Occipital lobe (tissue), 2 donors: Measurements from ENCODE around the gene RIC1. TPM values are rescaled to one million over a fixed set of nuclear protein-coding genes. Genes with fewer than 3 reads are reported as not detected.
"Not testable (repeated sequence)": the region's sequence is repeated elsewhere in the genome, so short reads cannot be mapped to it uniquely, and the experiment has no call there.

ENCODE experiments used
- DNase-seq: peaks from one replicate; lab custom pipeline; 2025; lab: John Stamatoyannopoulos, UW
- total RNA-seq: library from RNA; depleted of rRNA; stranded (reverse); fragments of >200 nt; gene quantifications from one replicate; pipeline ENCODE4 v1.2.3, GENCODE V29; 2014

Gene RIC1
- total RNA-seq, 1 donor from 2014 or later = 33.4 TPM

DNA sequence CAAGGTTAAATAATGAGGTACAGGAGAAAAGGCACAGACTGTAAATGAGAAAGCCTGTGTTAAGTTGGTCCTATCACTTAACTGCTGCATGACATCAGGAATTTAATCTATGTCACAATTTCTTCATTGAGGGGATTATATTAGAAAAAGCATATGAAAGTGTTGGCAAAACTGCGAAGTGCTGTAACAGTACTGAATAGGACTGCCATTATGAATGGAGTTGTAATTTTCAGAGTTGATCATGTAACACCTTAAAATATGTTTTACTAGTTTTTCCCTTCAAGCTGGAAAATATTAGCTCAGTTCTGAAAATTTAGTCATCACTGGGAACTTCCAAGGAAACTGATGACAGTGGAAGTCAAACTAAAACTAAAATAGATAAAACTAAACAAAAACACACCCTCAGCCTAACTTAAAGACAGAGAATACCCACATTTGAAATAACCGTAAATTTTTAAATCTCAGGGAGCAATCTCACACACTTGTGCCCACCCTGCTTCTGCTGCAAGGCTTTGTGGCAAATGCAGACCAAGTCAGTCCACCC, 158.9 kb downstream of the RIC1 start:
- DNase-seq = no peak

DNA sequence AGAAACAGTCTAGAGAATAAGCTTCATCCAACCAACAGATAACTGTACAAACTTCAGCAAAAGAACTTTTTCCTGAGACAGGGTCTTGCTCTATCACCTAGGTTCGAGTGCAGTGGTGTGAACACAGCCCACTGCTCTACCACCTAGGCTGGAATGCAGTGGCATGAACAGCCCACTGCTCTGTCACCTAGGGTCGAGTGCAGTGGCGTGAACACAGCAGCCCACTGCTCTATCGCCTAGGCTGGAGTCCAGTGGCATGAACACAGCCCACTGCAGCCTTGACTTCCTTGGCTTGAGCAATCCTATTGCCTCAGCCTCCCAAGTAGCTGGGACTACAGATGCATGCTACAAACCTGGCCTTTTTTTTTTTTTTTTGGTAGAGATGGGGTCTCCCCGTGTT, 160.6 kb downstream of the RIC1 start:
- DNase-seq = no peak

DNA sequence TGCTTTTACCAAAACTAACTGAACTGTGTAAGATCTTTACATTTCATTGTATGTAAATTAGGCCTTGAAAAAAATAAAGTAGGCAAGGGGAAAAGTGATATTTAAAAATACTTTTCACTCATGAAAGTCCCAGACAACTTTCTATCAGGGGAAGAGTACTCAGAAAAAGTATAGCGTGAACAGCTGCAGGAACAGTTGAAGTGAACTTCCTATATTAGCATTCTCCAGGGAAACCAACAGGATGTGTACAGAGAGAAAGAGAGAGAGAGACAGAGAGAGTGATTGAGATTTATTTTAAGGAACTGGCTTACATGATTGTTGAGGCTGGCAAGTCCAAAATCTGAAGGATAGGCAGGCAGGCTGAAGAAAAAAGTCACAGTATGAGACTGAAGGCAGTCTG, 162.0 kb downstream of the RIC1 start:
- no peak for DNase-seq

DNA sequence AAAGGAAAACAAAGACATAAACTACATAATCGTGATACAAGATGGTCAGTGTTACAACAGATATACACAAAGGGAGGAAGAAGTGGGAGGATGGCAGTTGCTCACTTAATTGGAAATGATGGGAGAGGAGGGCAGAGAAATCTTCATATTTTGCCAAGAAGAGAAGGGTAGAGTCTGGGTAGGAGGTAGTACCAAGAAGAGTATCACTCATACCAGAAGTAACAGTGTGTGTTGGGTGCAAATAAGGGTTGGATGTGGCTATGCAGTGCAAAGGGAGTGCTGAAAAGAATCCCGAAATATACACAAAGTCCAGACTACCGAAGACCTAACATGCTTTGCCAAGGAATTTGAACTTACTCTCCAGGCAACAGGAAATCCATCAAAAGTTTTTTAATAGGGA, 163.0 kb downstream of the RIC1 start:
- no peak for DNase-seq

DNA sequence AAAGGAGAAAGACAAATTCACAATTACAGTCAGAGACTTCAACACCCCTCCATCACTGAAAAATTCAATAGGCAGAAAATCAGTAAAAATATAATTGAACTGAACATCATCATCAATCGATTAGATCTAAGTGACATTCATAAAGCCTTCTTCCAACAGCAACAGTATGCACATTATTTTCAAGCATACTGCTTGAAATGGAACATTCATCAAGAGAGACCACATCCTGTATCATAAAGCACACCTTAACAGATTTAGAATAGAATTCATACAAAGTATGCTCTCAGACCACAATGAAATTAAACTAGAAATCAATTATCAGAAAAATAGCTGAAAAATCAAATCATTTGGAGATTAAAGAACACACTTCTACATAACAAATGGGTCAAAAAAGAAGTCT, 164.9 kb downstream of the RIC1 start:
- DNase-seq = no peak

DNA sequence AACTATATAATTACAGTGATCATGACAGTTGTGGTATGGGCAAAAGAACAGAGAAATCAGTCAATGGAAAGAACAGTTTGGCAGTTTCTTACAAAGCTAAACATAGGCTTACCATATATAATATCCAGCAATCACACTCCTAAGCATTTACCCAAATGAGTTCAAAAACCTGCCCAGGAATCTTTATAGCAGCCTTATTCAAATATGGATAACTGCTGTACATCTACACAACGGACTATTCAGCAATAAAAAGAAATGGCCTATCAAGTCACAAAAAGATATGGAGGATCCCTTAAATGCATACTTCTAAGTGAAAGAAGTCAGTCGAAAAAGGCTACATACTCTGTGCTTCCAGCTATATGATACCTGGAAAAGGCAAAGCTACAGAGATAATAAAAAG, 167.4 kb downstream of the RIC1 start:
- DNase-seq = no peak

DNA sequence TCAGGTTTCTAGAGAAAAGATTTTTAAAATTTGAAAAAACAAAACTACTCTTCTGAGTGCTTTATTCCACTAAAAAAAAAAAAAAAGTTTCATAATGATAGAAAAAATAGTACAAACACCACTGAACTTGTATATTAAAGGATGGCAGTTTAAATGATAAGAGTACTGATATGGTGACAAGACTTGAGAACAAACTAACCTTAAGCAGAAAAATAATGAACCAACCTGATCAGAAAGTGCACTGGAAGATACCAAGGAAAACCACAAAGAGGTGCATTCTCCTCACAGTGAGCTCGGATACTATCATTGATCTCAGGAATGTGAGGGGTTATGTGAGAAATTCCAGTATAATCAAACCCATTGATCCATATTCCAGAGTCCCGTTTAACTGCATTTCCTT, 169.7 kb downstream of the RIC1 start:
- no peak for DNase-seq

DNA sequence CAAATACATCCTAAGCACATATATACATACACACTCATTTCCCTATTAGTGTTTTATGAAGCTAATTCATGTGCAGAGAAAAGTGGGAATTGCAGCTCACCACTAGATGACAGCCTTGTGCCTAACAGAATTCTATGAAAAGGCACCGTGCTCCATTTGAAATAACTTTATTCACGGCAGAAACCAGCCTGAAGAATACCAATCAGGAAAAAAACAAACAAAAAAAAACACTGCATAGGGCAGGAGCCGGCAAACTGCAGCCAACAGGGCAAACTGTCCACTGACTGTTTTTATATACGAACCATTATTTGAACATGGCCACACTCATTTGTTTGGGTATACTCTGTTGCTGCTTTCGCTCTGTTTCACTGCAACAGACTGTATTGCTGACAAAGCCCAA, 170.4 kb downstream of the RIC1 start:
- peak; percentile 1 for DNase-seq

DNA sequence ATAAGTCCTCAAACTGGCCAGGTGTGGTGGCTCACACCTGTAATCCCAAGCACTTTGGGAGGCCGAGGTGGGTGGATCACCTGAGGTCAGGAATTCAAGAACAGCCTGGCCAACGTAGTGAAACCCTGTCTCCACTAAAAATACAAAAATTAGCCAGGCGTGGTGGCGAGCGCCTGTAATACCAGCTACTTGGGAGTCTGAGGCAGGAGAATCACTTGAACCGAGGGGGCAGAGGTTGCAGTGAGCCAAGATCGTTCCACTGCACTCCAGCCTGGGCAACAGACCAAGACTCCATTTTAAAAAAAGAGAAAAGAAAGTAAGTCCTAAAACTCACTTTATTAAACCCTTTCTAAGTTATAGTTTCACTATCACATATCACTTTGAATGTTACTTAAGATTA, 171.5 kb downstream of the RIC1 start:
- DNase-seq = not testable (repeated sequence)

DNA sequence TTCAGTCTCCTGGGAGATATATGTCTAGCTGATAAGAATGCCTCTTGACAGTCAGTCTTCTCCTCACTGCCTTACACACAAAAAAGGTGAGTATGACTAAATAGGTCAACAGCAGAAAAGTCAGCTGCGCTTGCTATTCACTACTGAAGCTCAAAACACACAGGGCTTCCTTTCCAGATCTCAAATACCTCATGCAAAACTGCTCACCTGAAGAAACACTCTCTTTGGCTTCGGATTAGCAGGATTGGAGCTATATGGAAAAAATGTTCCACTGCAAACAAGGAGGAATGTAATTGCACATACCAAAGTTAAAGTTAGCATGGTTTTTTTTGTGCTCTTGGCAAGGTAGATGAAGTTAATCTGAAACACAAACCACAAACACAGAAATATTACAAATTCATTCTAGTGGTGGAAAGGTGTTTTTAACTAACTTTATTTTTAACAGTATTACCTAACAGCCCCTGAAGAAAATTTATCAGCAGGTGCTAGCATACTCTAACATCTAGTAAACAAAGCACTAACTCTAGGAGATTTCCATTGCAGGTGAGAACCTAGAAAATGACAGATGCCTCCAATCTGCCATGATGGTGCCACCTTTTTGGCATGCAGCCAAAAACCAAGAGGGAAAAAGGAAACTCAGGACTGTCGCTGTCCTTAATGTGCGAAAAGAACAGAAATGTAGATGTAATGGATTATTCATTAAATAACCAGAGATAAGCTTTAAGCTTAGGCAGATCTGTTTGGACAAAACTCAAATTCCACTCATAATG, 172.2 kb downstream of the RIC1 start:
- DNase-seq = no peak

DNA sequence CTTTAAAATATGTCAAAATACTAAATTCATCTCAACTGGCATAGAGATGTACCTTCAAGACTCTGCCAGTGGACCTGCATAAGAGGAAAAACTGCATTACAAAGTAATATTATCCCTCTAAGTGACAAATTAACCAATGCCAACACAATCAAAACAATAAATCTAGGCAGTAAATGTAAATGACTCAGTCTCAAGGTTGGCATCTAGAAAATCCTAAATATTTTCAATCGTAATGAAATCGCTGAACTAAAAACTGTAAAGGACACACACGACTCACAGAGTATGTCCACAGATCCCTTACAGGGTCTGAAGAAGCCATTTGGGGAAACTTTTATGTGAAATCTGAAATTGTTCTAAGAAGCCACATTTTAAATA, 172.8 kb downstream of the RIC1 start:
- DNase-seq = no peak

DNA sequence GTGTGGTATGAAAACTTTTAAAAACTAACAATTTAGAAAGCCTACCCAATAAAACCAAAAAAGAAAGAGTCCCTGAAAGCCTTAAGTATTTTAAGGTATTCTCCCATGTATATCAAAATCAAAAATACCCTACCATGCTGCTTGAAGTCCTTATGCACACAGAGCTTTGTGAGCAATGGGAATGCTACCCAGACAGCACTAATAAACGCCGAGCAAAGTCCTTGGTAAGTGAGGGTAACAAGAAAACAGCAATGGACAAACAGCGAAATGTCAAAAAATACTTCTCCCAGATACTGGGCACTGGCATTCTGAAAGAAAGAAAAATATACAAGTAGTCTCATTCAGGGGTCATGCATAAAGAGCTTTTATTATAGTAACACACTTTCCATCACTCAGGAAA, 176.6 kb downstream of the RIC1 start:
- no peak for DNase-seq

DNA sequence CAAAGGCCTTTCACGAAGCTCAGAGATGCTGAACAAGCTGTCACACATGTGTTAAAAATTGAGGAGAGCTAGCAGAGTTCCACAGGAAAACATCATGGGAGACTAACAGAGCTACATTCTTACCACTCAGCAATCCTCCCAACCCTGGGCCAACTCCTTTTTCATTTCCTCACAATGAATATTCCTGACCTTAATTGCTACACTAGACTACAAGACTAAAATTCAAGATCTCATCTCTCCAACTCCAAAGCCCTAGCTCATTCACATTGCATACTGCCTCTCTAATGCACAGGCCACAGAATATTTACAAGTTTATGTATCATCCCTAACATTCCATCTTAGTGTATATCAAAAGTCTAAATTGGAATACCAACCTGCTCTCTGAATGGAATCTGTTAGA, 182.8 kb downstream of the RIC1 start:
- no peak for DNase-seq

DNA sequence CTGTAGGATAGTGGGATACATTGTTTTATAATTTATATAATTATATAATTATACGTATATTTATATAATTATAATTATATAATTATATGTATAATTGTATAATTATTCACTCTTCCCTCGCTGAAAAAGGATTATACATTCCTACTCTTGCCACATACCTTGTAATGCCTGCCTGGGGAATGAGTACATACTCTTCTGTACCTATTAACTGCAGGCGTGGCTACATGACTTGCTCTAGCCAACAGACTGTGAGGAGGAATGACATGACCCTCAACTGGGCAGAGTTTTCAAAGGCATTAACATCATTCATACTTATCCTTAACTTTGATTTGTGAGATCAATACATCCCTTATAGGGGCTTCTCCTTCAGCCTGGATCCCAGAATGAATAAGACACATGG, 184.9 kb downstream of the RIC1 start:
- DNase-seq = no peak

DNA sequence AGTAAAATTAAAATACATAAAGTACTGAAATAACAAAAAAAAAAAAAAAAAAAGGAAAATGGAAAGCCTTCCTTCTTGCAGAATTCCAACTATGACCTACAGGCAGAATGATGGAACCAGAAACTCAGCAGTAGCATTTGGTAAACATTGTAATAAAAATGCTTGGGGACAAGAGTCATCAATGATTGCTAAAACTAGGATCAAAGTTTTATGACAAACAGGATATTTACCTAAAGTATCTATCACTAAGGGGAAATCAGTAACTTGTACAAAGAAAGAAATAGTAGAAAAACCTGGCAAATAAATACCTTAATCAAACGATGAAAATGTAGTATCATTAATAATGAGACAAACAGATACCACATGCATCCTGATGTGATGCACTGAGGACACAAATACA, 186.6 kb downstream of the RIC1 start:
- no peak for DNase-seq

DNA sequence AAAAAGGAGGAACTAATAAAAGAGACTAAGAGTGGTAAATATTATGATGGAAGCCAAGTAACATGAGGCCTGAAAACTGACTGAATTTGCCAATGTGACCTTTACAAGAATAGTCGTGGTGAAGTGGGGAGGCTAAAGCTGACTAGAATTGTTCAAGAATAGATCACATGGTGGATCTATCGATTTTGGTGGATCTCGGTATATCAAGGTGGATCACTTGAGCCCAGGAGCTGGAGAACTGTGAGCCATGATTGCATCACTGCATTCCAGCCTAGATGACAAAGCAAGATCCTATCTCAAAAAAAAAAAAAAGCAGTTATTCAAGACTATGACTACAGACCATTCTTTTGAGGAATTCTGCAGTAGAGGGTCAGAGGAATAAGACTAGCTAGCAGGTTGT, 189.0 kb downstream of the RIC1 start:
- no peak for DNase-seq

DNA sequence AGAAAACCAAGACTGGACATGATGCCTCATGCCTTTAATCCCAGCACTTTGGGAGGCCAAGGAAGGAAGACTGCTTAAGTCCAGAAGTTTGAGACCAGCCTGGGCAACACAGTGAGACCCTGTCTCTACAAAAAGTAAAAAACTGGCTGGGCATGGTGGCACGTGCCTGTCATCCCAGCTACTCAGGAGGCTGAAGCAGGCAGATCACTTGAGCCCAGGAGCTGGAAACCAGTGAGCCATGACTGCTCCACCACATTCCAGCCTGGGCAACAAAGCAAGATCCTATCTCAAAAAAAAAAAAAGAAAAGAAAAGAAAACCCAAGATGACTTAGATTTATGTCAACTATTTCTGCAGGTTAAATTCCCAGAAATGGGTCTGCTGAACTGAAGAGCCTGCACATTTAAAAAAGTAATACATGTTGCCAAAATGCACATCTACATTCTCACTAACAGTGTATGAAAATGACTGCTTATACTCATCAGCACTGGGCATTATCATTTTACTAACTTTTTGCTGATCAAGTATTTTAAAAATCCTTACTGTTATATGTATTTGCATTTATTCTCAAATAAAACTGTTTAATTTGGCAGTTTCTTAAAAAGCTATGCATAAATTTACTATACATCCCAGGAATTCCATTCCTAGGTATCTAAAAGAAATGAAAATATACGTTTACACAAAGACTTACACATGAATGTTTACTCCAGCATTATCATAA, 189.7 kb downstream of the RIC1 start:
- no peak for DNase-seq

DNA sequence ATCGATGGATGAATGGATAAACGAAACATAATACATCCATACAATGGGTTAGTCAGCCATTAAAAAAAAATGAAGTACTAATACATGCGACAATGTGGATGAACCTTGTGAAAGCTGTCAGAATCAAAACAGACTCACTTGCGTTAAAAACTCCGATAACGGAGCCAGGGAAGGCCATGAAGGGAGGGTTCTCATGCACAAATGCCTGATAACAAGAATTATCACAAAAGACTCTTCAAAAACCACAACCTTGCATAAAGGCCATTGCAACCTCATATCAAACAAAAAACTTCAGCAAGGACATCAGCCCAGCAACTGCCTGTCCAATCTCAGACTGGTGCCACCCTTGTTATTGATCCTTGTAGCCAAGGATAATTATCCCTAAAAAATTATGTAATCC, 190.3 kb downstream of the RIC1 start:
- DNase-seq = no peak

DNA sequence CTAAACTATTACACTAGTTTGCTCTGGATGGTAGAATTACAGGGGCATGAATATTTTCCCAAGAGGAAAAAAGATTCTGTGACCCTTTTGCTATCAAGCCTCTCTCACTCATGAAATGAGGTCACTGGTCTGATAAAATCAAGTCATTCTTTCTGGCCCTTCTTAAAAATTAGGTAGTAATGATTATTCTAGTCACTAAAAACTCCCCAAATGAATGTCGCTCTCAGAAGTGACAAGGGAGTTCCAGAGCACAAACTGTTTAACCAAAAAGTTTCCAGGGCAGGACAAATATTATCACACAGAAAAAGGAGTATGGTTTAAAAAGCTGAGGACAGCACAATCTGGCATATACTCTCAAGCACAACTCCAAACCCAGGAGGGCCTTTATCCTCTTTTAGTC, 191.5 kb downstream of the RIC1 start:
- DNase-seq = no peak

DNA sequence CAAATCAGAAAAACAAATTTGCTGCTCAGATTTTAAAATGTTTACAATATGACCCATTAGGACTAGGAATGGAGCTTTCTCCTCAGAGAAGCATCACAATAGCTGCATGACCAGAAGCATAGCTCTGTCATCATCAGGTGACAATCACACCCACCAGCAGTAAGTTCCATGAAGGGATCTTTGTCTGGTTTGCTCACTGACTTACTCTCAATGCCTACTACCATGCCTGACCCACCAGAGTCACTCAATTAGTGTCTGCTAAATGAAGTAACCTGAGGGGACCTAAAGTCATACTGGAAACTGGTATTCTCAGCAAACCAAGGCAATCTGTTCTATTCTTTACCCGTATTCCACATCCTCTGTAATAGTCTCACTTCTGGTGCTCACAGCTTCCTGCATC, 196.3 kb downstream of the RIC1 start:
- no peak for DNase-seq
